A549 (cell line): ENCODE measurements around the gene PKNOX1.

Experiments
- HEYL ChIP-seq: fragments of 250-450 bp; sonication (Bioruptor Pico); IDR thresholded peaks from 2 replicates; pipeline ENCODE4 v1.8.0; 2021; ENCODE audit warnings: mild to moderate bottlenecking, moderate library complexity
- POLR2A ChIP-seq: IDR thresholded peaks from 2 replicates; pipeline ENCODE4 v1.6.1; 2012; ENCODE audit warnings: mild to moderate bottlenecking, low read length
- RAD21 ChIP-seq, 2 experiments: fragments of >200 bp in 1 of 2; sonication (Bioruptor Twin) in 1 of 2; formaldehyde crosslinking in 1 of 2; IDR thresholded peaks in 1 of 2; conservative IDR thresholded peaks in 1 of 2; 2 replicates in 1 of 2; 3 replicates in 1 of 2; pipeline ENCODE4 v1.6.1; 2012 to 2018; ENCODE audit warnings: inconsistent platforms in 1 of 2
- RFX5 ChIP-seq: fragments of 450-650 bp; IDR thresholded peaks from 2 replicates; pipeline ENCODE4 v1.7.1; 2014; ENCODE audit warnings: antibody characterized with exemption, mild to moderate bottlenecking, moderate library complexity
- TF ChIP-seq, protein P1 (sequence below): fragments of >200 bp; sonication (Bioruptor Twin); formaldehyde crosslinking; IDR thresholded peaks from 3 replicates; pipeline ENCODE4 v1.5.1; 2016
- TF ChIP-seq, protein P2 (sequence below): IDR thresholded peaks from 2 replicates; pipeline ENCODE4 v1.6.1; 2012
- TF ChIP-seq, protein P3 (sequence below): fragments of 150-350 bp; IDR thresholded peaks from 2 replicates; pipeline ENCODE4 v1.6.1; 2014; ENCODE audit warnings: low read depth, mild to moderate bottlenecking, low read length
- TF ChIP-seq, protein P4 (sequence below): fragments of 200-600 bp; sonication (generic); IDR thresholded peaks from 2 replicates; pipeline ENCODE4 v1.6.1; 2016; ENCODE audit warnings: antibody characterized with exemption, mild to moderate bottlenecking, moderate library complexity

DNA sequence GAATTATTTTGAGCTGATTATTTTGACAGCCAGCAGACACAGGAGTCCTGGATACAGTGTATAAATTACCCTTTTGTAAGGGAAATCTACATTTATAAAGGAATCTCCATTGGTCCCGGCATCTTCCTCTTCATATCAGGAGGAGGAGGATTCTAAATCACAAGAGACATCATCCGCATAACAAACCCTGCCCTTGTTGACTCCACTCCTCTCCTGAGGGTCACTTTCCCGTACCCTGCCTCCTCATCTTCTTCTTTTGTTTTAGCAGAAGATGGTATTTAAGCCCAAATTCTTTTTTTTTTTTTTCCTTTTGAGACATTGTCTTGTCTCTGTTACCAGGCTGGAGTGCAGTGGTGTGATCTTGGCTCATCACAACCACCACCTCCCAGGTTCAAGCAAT, 14.6 kb upstream of the PKNOX1 start:
- TF ChIP-seq, protein P1, sequence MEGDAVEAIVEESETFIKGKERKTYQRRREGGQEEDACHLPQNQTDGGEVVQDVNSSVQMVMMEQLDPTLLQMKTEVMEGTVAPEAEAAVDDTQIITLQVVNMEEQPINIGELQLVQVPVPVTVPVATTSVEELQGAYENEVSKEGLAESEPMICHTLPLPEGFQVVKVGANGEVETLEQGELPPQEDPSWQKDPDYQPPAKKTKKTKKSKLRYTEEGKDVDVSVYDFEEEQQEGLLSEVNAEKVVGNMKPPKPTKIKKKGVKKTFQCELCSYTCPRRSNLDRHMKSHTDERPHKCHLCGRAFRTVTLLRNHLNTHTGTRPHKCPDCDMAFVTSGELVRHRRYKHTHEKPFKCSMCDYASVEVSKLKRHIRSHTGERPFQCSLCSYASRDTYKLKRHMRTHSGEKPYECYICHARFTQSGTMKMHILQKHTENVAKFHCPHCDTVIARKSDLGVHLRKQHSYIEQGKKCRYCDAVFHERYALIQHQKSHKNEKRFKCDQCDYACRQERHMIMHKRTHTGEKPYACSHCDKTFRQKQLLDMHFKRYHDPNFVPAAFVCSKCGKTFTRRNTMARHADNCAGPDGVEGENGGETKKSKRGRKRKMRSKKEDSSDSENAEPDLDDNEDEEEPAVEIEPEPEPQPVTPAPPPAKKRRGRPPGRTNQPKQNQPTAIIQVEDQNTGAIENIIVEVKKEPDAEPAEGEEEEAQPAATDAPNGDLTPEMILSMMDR, result no peak
- TF ChIP-seq, protein P2, sequence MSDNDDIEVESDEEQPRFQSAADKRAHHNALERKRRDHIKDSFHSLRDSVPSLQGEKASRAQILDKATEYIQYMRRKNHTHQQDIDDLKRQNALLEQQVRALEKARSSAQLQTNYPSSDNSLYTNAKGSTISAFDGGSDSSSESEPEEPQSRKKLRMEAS, result no peak
- TF ChIP-seq, protein P3, sequence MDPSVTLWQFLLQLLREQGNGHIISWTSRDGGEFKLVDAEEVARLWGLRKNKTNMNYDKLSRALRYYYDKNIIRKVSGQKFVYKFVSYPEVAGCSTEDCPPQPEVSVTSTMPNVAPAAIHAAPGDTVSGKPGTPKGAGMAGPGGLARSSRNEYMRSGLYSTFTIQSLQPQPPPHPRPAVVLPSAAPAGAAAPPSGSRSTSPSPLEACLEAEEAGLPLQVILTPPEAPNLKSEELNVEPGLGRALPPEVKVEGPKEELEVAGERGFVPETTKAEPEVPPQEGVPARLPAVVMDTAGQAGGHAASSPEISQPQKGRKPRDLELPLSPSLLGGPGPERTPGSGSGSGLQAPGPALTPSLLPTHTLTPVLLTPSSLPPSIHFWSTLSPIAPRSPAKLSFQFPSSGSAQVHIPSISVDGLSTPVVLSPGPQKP, result no peak
- TF ChIP-seq POLR2A (no peak), RFX5 (no peak), RAD21 (conservative IDR thresholded peaks at IDR 0.05 in 1 of 2, IDR thresholded peaks at IDR 0.05 in 1 of 2) (no peak), HEYL (CRISPR knock-in tag) (no peak)
- TF ChIP-seq, protein P4, sequence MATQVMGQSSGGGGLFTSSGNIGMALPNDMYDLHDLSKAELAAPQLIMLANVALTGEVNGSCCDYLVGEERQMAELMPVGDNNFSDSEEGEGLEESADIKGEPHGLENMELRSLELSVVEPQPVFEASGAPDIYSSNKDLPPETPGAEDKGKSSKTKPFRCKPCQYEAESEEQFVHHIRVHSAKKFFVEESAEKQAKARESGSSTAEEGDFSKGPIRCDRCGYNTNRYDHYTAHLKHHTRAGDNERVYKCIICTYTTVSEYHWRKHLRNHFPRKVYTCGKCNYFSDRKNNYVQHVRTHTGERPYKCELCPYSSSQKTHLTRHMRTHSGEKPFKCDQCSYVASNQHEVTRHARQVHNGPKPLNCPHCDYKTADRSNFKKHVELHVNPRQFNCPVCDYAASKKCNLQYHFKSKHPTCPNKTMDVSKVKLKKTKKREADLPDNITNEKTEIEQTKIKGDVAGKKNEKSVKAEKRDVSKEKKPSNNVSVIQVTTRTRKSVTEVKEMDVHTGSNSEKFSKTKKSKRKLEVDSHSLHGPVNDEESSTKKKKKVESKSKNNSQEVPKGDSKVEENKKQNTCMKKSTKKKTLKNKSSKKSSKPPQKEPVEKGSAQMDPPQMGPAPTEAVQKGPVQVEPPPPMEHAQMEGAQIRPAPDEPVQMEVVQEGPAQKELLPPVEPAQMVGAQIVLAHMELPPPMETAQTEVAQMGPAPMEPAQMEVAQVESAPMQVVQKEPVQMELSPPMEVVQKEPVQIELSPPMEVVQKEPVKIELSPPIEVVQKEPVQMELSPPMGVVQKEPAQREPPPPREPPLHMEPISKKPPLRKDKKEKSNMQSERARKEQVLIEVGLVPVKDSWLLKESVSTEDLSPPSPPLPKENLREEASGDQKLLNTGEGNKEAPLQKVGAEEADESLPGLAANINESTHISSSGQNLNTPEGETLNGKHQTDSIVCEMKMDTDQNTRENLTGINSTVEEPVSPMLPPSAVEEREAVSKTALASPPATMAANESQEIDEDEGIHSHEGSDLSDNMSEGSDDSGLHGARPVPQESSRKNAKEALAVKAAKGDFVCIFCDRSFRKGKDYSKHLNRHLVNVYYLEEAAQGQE, result no peak
